A549 (cell line): Measurements from ENCODE around the gene IREB2.

Experiments used
- CBX8 ChIP-seq: fragments of 200-600 bp; sonication (generic); IDR thresholded peaks from 2 replicates; pipeline ENCODE4 v1.6.1; 2016
- CEBPB ChIP-seq, 2 experiments: fragments of >200 bp in 1 of 2; sonication (Bioruptor Twin) in 1 of 2; formaldehyde crosslinking in 1 of 2; IDR thresholded peaks; 2 replicates each; pipeline ENCODE4 v1.6.1; 2012 to 2016
- CHD2 ChIP-seq: fragments of 150-350 bp; IDR thresholded peaks from 2 replicates; pipeline ENCODE4 v1.6.1; 2014; ENCODE audit warnings: low read length; ENCODE audit not compliant: partially characterized antibody
- CTCF ChIP-seq: fragments of >200 bp; sonication (Bioruptor Twin); formaldehyde crosslinking; IDR thresholded peaks from 3 replicates; pipeline ENCODE4 v1.5.1; 2016
- EP300 ChIP-seq, 2 experiments: fragments of >200 bp; sonication (Bioruptor Twin); formaldehyde crosslinking; IDR thresholded peaks; 2 replicates in 1 of 2; 3 replicates in 1 of 2; pipeline ENCODE4 v1.6.1; 2016 to 2017
- HOXB5 ChIP-seq: fragments of 250-450 bp; sonication (Bioruptor Pico); IDR thresholded peaks from 2 replicates; pipeline ENCODE4 v1.5.0; 2020; ENCODE audit warnings: mild to moderate bottlenecking, moderate library complexity
- MAX ChIP-seq: IDR thresholded peaks from 2 replicates; pipeline ENCODE4 v1.6.1; 2012
- RAD21 ChIP-seq, 2 experiments: fragments of >200 bp in 1 of 2; sonication (Bioruptor Twin) in 1 of 2; formaldehyde crosslinking in 1 of 2; IDR thresholded peaks in 1 of 2; conservative IDR thresholded peaks in 1 of 2; 2 replicates in 1 of 2; 3 replicates in 1 of 2; pipeline ENCODE4 v1.6.1; 2012 to 2018; ENCODE audit warnings: inconsistent platforms in 1 of 2
- SMC3 ChIP-seq: fragments of >200 bp; sonication (Bioruptor Twin); formaldehyde crosslinking; IDR thresholded peaks from 3 replicates; pipeline ENCODE4 v1.6.1; 2018; ENCODE audit warnings: inconsistent platforms
- USF2 ChIP-seq: fragments of 450-650 bp; IDR thresholded peaks from 2 replicates; pipeline ENCODE4 v1.6.1; 2014; ENCODE audit warnings: antibody characterized with exemption
- ZFP36 ChIP-seq: fragments of 450-650 bp; IDR thresholded peaks from 2 replicates; pipeline ENCODE4 v1.6.1; 2014; ENCODE audit warnings: borderline replicate concordance; ENCODE audit not compliant: partially characterized antibody
- TF ChIP-seq, protein P1 (sequence below): fragments of 200-600 bp; sonication (generic); IDR thresholded peaks from 2 replicates; pipeline ENCODE4 v1.6.1; 2016; ENCODE audit warnings: antibody characterized with exemption, mild to moderate bottlenecking, moderate library complexity
- TF ChIP-seq, protein P2 (sequence below): fragments of 150-350 bp; IDR thresholded peaks from 2 replicates; pipeline ENCODE4 v1.6.1; 2014; ENCODE audit warnings: low read depth, mild to moderate bottlenecking, low read length

GRCh38 chr15:78538358-78538757, 100.3 kb downstream of the IREB2 start:
- TF ChIP-seq CTCF (no peak), USF2 (no peak), MAX (no peak), SMC3 (no peak), CBX8 (no peak), RAD21 (conservative IDR thresholded peaks at IDR 0.05 in 1 of 2, IDR thresholded peaks at IDR 0.05 in 1 of 2) (no peak), EP300 (IDR thresholded peaks at IDR 0.05) (no peak), ZFP36 (no peak), HOXB5 (CRISPR knock-in tag) (no peak), CHD2 (no peak), CEBPB (IDR thresholded peaks at IDR 0.05) (no peak)
- TF ChIP-seq, protein P1, sequence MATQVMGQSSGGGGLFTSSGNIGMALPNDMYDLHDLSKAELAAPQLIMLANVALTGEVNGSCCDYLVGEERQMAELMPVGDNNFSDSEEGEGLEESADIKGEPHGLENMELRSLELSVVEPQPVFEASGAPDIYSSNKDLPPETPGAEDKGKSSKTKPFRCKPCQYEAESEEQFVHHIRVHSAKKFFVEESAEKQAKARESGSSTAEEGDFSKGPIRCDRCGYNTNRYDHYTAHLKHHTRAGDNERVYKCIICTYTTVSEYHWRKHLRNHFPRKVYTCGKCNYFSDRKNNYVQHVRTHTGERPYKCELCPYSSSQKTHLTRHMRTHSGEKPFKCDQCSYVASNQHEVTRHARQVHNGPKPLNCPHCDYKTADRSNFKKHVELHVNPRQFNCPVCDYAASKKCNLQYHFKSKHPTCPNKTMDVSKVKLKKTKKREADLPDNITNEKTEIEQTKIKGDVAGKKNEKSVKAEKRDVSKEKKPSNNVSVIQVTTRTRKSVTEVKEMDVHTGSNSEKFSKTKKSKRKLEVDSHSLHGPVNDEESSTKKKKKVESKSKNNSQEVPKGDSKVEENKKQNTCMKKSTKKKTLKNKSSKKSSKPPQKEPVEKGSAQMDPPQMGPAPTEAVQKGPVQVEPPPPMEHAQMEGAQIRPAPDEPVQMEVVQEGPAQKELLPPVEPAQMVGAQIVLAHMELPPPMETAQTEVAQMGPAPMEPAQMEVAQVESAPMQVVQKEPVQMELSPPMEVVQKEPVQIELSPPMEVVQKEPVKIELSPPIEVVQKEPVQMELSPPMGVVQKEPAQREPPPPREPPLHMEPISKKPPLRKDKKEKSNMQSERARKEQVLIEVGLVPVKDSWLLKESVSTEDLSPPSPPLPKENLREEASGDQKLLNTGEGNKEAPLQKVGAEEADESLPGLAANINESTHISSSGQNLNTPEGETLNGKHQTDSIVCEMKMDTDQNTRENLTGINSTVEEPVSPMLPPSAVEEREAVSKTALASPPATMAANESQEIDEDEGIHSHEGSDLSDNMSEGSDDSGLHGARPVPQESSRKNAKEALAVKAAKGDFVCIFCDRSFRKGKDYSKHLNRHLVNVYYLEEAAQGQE, result no peak
- TF ChIP-seq, protein P2, sequence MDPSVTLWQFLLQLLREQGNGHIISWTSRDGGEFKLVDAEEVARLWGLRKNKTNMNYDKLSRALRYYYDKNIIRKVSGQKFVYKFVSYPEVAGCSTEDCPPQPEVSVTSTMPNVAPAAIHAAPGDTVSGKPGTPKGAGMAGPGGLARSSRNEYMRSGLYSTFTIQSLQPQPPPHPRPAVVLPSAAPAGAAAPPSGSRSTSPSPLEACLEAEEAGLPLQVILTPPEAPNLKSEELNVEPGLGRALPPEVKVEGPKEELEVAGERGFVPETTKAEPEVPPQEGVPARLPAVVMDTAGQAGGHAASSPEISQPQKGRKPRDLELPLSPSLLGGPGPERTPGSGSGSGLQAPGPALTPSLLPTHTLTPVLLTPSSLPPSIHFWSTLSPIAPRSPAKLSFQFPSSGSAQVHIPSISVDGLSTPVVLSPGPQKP, result no peak
